K562 (cell line): ENCODE data around the gene GPT2. TPM values are rescaled to one million over a fixed set of nuclear protein-coding genes. Genes with fewer than 3 reads are reported as not detected.

Experiments
- BCOR ChIP-seq: fragments of 450-650 bp; IDR thresholded peaks from 2 replicates; pipeline ENCODE4 v1.6.1; 2016
- CCNT2 ChIP-seq: IDR thresholded peaks from 2 replicates; pipeline ENCODE4 v1.6.1; 2011; ENCODE audit warnings: borderline replicate concordance, low read depth, mild to moderate bottlenecking, moderate library complexity, mixed read lengths, low read length; ENCODE audit not compliant: insufficient read length; ENCODE audit errors: extremely low read depth
- CSDE1 ChIP-seq, 2 experiments: fragments of 450-650 bp; IDR thresholded peaks; 2 replicates each; pipeline ENCODE4 v1.6.1; 2016; ENCODE audit warnings: mild to moderate bottlenecking in 1 of 2
- ERF ChIP-seq: fragments of 450-650 bp; formaldehyde crosslinking; IDR thresholded peaks from 2 replicates; pipeline ENCODE4 v1.4.0; 2020; ENCODE audit warnings: mild to moderate bottlenecking, mixed read lengths
- KAT8 ChIP-seq: fragments of 450-650 bp; IDR thresholded peaks from 2 replicates; pipeline ENCODE4 v1.6.1; 2016; ENCODE audit warnings: low read depth, mild to moderate bottlenecking
- MBD2 ChIP-seq: sonication (generic); IDR thresholded peaks from 2 replicates; pipeline ENCODE4 v1.6.1; 2016; ENCODE audit warnings: low read depth, borderline replicate concordance
- MCM5 ChIP-seq: fragments of 450-650 bp; IDR thresholded peaks from 2 replicates; pipeline ENCODE4 v1.6.1; 2016; ENCODE audit warnings: low read depth
- NCOA6 ChIP-seq: fragments of 450-650 bp; IDR thresholded peaks from 2 replicates; pipeline ENCODE4 v1.6.1; 2017; ENCODE audit warnings: mild to moderate bottlenecking
- NR0B1 ChIP-seq: fragments of 450-650 bp; IDR thresholded peaks from one replicate; pipeline ENCODE4 v1.6.1; 2018; ENCODE audit warnings: mild to moderate bottlenecking, moderate library complexity; ENCODE audit not compliant: partially characterized antibody
- NR2C2 ChIP-seq, 2 experiments: fragments of 200-800 bp in 1 of 2; sonication (Bioruptor generic) in 1 of 2; sonication (generic) in 1 of 2; formaldehyde crosslinking in 1 of 2; IDR thresholded peaks; 2 replicates each; pipeline versions ENCODE4 v1.6.1 to v1.8.0; 2016 to 2022; ENCODE audit warnings: mild to moderate bottlenecking in 1 of 2, missing compliant biosample characterization in 1 of 2, missing genetic modification characterization in 1 of 2, missing genetic modification reagents in 1 of 2
- PBX2 ChIP-seq, 2 experiments: IDR thresholded peaks in 1 of 2; conservative IDR thresholded peaks in 1 of 2; 2 replicates each; pipeline ENCODE4 v1.6.1; 2016; ENCODE audit warnings: low read depth in 2 of 2, mild to moderate bottlenecking in 1 of 2, missing compliant biosample characterization in 1 of 2, missing genetic modification characterization in 1 of 2, moderate library complexity in 1 of 2
- TAL1 ChIP-seq: fragments of 450-650 bp; IDR thresholded peaks from 2 replicates; pipeline ENCODE4 v1.6.1; 2016; ENCODE audit warnings: mild to moderate bottlenecking
- THAP7 ChIP-seq: fragments of 250-450 bp; sonication (Bioruptor Pico); IDR thresholded peaks from 2 replicates; pipeline ENCODE4 v1.5.0; 2021
- ZBTB2 ChIP-seq: fragments of 450-650 bp; IDR thresholded peaks from 2 replicates; pipeline ENCODE4 v1.6.1; 2016; ENCODE audit warnings: antibody characterized with exemption
- ZNF347 ChIP-seq: fragments of 450-650 bp; formaldehyde crosslinking; IDR thresholded peaks from 2 replicates; pipeline ENCODE4 v1.4.0; 2020; ENCODE audit warnings: low read depth, mild to moderate bottlenecking, moderate library complexity
- ZNF408 ChIP-seq: fragments of 250-450 bp; sonication (Bioruptor Pico); IDR thresholded peaks from 2 replicates; pipeline ENCODE4 v1.4.0; 2020; ENCODE audit warnings: low read depth, mild to moderate bottlenecking, moderate library complexity
- ZNF507 ChIP-seq: conservative IDR thresholded peaks from 2 replicates; pipeline ENCODE4 v1.6.1; 2017; ENCODE audit warnings: missing genetic modification characterization, missing compliant biosample characterization
- ZNF639 ChIP-seq, 2 experiments: fragments of 200-800 bp in 1 of 2; sonication (Bioruptor generic) in 1 of 2; sonication (generic) in 1 of 2; formaldehyde crosslinking in 1 of 2; IDR thresholded peaks in 1 of 2; conservative IDR thresholded peaks in 1 of 2; 2 replicates each; pipeline versions ENCODE4 v1.5.0 to v1.6.1; 2016 to 2020; ENCODE audit warnings: missing compliant biosample characterization in 1 of 2, missing genetic modification characterization in 1 of 2, missing genetic modification reagents in 1 of 2
- ZNF76 ChIP-seq: fragments of 250-450 bp; sonication (Bioruptor Pico); IDR thresholded peaks from 2 replicates; pipeline ENCODE4 v1.4.0; 2020; ENCODE audit warnings: mild to moderate bottlenecking, moderate library complexity, borderline replicate concordance
- polyA plus RNA-seq, 8 experiments: library from polyadenylated mRNA; depleted of rRNA in 4 of 8; stranded (reverse) in 5 of 8; unstranded in 3 of 8; fragments of >200 nt; fragmentation: Nextera tagmentation in 2 of 8; fragmentation: Illumina TruSeq in 1 of 8; extraction: Ambion mirVana in 2 of 8; extraction: Trizol in 1 of 8; gene quantifications; 2 replicates each; pipeline versions ENCODE4 v1.2.1 to v1.2.3, GENCODE V29; 2011 to 2014; ENCODE audit warnings: inconsistent platforms in 1 of 8, missing spikeins in 1 of 8
- total RNA-seq, 7 experiments: library from RNA; depleted of rRNA in 6 of 7; stranded (reverse); fragments of >200 nt in 6 of 7; fragmentation: Illumina TruSeq in 2 of 7; extraction: Trizol in 2 of 7; gene quantifications; 2 replicates each; pipeline versions ENCODE4 v1.2.1 to v1.2.3, GENCODE V29; 2011 to 2021; ENCODE audit warnings: low replicate concordance in 1 of 7

The GPT2 gene
- total and polyA plus RNA-seq, 9 of the 15 experiments (the other 6 are each of a cell fraction or from before 2014, with no cell fraction given) = 0.79 to 14.4 (median 5.8) TPM

- TF ChIP-seq ZNF76 (CRISPR knock-in tag) = no peak
- no peak; a peak in 1 of 4 replicates for TF ChIP-seq ZNF639 (CRISPR knock-in tag; conservative IDR thresholded peaks at IDR 0.05 in 1 of 2, IDR thresholded peaks at IDR 0.05 in 1 of 2)
- TF ChIP-seq NR0B1 = no peak
- TF ChIP-seq MCM5 = no peak
- peak; percentile 60 for TF ChIP-seq MBD2
- no peak for TF ChIP-seq CSDE1 (IDR thresholded peaks at IDR 0.05)
- no peak for TF ChIP-seq ZNF347 (CRISPR knock-in tag)
- TF ChIP-seq NR2C2 (CRISPR knock-in tag; IDR thresholded peaks at IDR 0.05) = peak; percentile 98
- peak; percentile 99 for TF ChIP-seq NR2C2 (tag; IDR thresholded peaks at IDR 0.05)
- TF ChIP-seq CCNT2 = peak; percentile 60
- no peak for TF ChIP-seq ERF
- no peak for TF ChIP-seq ZNF408 (CRISPR knock-in tag)
- no peak for TF ChIP-seq TAL1
- no peak; the same call in 1 of the 2 replicates for TF ChIP-seq KAT8
- no peak for TF ChIP-seq PBX2 (CRISPR knock-in tag; IDR thresholded peaks at IDR 0.05; ENCODE audit: low read depth)
- no peak for TF ChIP-seq PBX2 (tag; conservative IDR thresholded peaks at IDR 0.05; ENCODE audit: low read depth)
- TF ChIP-seq BCOR = no peak
- no peak; the same call in 1 of the 2 replicates for TF ChIP-seq NCOA6
- TF ChIP-seq ZBTB2 = peak; percentile 88; the same call in 1 of the 2 replicates
- no peak for TF ChIP-seq THAP7 (CRISPR knock-in tag)
- no peak for TF ChIP-seq ZNF507 (tag)
Observed at GRCh38 chr16:46973207-46973995, 89.2 kb downstream of the GPT2 start, which contains the start of gene DNAJA2 (continued).
